K562 (cell line): ENCODE data around the gene CHD3. TPM values are rescaled to one million over a fixed set of nuclear protein-coding genes. Genes with fewer than 3 reads are reported as not detected.

Experiments
- ETS2 ChIP-seq: IDR thresholded peaks from 2 replicates; pipeline ENCODE4 v1.6.1; 2016; ENCODE audit warnings: borderline replicate concordance, missing genetic modification characterization, mild to moderate bottlenecking, moderate library complexity, missing compliant biosample characterization; ENCODE audit not compliant: poor library complexity, severe bottlenecking
- HMG20B ChIP-seq: fragments of 250-450 bp; sonication (Bioruptor Pico); IDR thresholded peaks from 2 replicates; pipeline ENCODE4 v1.5.0; 2021; ENCODE audit warnings: mild to moderate bottlenecking
- HOXB6 ChIP-seq: fragments of 250-450 bp; sonication (Bioruptor Pico); IDR thresholded peaks from 2 replicates; pipeline ENCODE4 v1.5.1; 2022; ENCODE audit warnings: mild to moderate bottlenecking, borderline replicate concordance
- MYBL2 ChIP-seq, 2 experiments: fragments of 450-650 bp in 1 of 2; sonication (generic) in 1 of 2; formaldehyde crosslinking in 1 of 2; IDR thresholded peaks; 2 replicates each; pipeline versions ENCODE4 v1.6.1 to v1.8.1; 2017 to 2022; ENCODE audit warnings: borderline replicate concordance in 1 of 2, inconsistent platforms in 1 of 2, low read depth in 1 of 2, mild to moderate bottlenecking in 1 of 2, missing genetic modification reagents in 1 of 2, moderate library complexity in 1 of 2
- MYNN ChIP-seq, 2 experiments: sonication (generic); formaldehyde crosslinking in 1 of 2; IDR thresholded peaks; 2 replicates each; pipeline versions ENCODE4 v1.5.0 to v1.6.1; 2016 to 2020; ENCODE audit warnings: antibody characterized with exemption in 1 of 2, missing genetic modification reagents in 1 of 2
- NCOA1 ChIP-seq: fragments of 450-650 bp; IDR thresholded peaks from 2 replicates; pipeline ENCODE4 v1.6.1; 2016; ENCODE audit warnings: low read depth
- NCOA2 ChIP-seq, 2 experiments: fragments of 450-650 bp; IDR thresholded peaks; 2 replicates each; pipeline ENCODE4 v1.6.1; 2018; ENCODE audit warnings: mild to moderate bottlenecking in 2 of 2, moderate library complexity in 1 of 2; ENCODE audit not compliant: partially characterized antibody in 2 of 2
- PHB ChIP-seq: fragments of 250-450 bp; sonication (Bioruptor Pico); IDR thresholded peaks from 2 replicates; pipeline ENCODE4 v1.5.0; 2021
- RAD21 ChIP-seq, 2 experiments: fragments of 250-450 bp in 1 of 2; fragments of 450-650 bp in 1 of 2; sonication (Bioruptor Pico) in 1 of 2; formaldehyde crosslinking in 1 of 2; IDR thresholded peaks in 1 of 2; conservative IDR thresholded peaks in 1 of 2; 2 replicates each; pipeline versions ENCODE4 v1.4.0 to v1.8.0; 2020 to 2022; ENCODE audit warnings: mild to moderate bottlenecking in 2 of 2, moderate library complexity in 1 of 2
- RBM14 ChIP-seq: fragments of 200-400 bp; formaldehyde crosslinking; IDR thresholded peaks from 2 replicates; pipeline ENCODE4 v1.6.1; 2018; ENCODE audit warnings: low read depth, mild to moderate bottlenecking, low read length, moderate library complexity, borderline replicate concordance; ENCODE audit not compliant: insufficient read depth
- RERE ChIP-seq: sonication (generic); formaldehyde crosslinking; IDR thresholded peaks from 2 replicates; pipeline ENCODE4 v1.8.0; 2023; ENCODE audit warnings: missing genetic modification reagents, mild to moderate bottlenecking, borderline replicate concordance
- TSHZ1 ChIP-seq: fragments of 250-450 bp; sonication (Bioruptor Pico); IDR thresholded peaks from 2 replicates; pipeline ENCODE4 v1.4.0; 2020; ENCODE audit warnings: mild to moderate bottlenecking, moderate library complexity
- ZNF24 ChIP-seq: fragments of 450-650 bp; IDR thresholded peaks from 2 replicates; pipeline ENCODE4 v1.6.1; 2016
- ZNF79 ChIP-seq: fragments of 250-450 bp; sonication (Bioruptor Pico); IDR thresholded peaks from 2 replicates; pipeline ENCODE4 v1.4.0; 2020; ENCODE audit warnings: low read depth, mild to moderate bottlenecking, moderate library complexity
- polyA plus RNA-seq, 8 experiments: library from polyadenylated mRNA; depleted of rRNA in 4 of 8; stranded (reverse) in 5 of 8; unstranded in 3 of 8; fragments of >200 nt; fragmentation: Nextera tagmentation in 2 of 8; fragmentation: Illumina TruSeq in 1 of 8; extraction: Ambion mirVana in 2 of 8; extraction: Trizol in 1 of 8; gene quantifications; 2 replicates each; pipeline versions ENCODE4 v1.2.1 to v1.2.3, GENCODE V29; 2011 to 2014; ENCODE audit warnings: inconsistent platforms in 1 of 8, missing spikeins in 1 of 8
- total RNA-seq, 7 experiments: library from RNA; depleted of rRNA in 6 of 7; stranded (reverse); fragments of >200 nt in 6 of 7; fragmentation: Illumina TruSeq in 2 of 7; extraction: Trizol in 2 of 7; gene quantifications; 2 replicates each; pipeline versions ENCODE4 v1.2.1 to v1.2.3, GENCODE V29; 2011 to 2021; ENCODE audit warnings: low replicate concordance in 1 of 7
- TF ChIP-seq, protein P1 (sequence below): IDR thresholded peaks from 2 replicates; pipeline ENCODE4 v1.6.1; 2016; ENCODE audit warnings: missing genetic modification characterization, missing compliant biosample characterization
- TF ChIP-seq, protein P2 (sequence below): fragments of 450-650 bp; IDR thresholded peaks from 2 replicates; pipeline ENCODE4 v1.6.1; 2016; ENCODE audit warnings: missing biosample characterization, missing genetic modification characterization

Gene CHD3
- total and polyA plus RNA-seq, 9 of the 15 experiments (the other 6 are each of a cell fraction or from before 2014, with no cell fraction given) = 0.39 to 38.2 (median 21.2) TPM

DNA sequence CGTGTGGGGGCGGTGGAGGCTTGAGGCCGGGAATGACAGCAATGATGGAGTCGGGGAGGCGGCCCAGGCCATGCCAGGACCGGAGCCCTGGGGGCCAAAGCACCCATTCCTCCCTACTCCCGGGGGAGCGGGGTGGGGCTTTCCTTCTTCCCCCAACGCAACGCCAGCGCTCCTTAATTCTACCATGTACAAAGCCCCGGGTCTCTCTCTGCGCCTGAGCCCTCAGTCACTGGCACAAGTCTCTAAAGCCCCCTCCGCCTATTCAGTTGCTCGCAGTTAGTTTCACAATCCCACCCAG is 27.7 kb downstream of the CHD3 start (continued):
- TF ChIP-seq RERE (CRISPR knock-in tag) (no peak), RAD21 (CRISPR knock-in tag; conservative IDR thresholded peaks at IDR 0.05 in 1 of 2, IDR thresholded peaks at IDR 0.05 in 1 of 2) (no peak), TSHZ1 (0 out of 2 replicates have a peak, but pooled peaks have one; percentile 26), NCOA1 (no peak), MYNN (IDR thresholded peaks at IDR 0.05) (no peak), MYNN (CRISPR knock-in tag; IDR thresholded peaks at IDR 0.05) (no peak), ZNF24 (no peak), PHB (no peak), NCOA2 (IDR thresholded peaks at IDR 0.05; ENCODE audit: partially characterized antibody in 2 of 2) (no peak), ETS2 (tag) (no peak), HOXB6 (CRISPR knock-in tag) (no peak), MYBL2 (IDR thresholded peaks at IDR 0.05; ENCODE audit: low read depth) (no peak), MYBL2 (CRISPR knock-in tag; IDR thresholded peaks at IDR 0.05; ENCODE audit: borderline replicate concordance) (no peak), ZNF79 (CRISPR knock-in tag) (no peak), HMG20B (no peak), RBM14 (no peak)
- TF ChIP-seq, protein P1, sequence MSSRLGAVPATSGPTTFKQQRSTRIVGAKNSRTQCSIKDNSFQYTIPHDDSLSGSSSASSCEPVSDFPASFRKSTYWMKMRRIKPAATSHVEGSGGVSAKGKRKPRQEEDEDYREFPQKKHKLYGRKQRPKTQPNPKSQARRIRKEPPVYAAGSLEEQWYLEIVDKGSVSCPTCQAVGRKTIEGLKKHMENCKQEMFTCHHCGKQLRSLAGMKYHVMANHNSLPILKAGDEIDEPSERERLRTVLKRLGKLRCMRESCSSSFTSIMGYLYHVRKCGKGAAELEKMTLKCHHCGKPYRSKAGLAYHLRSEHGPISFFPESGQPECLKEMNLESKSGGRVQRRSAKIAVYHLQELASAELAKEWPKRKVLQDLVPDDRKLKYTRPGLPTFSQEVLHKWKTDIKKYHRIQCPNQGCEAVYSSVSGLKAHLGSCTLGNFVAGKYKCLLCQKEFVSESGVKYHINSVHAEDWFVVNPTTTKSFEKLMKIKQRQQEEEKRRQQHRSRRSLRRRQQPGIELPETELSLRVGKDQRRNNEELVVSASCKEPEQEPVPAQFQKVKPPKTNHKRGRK (tag) = no peak
- TF ChIP-seq, protein P2, sequence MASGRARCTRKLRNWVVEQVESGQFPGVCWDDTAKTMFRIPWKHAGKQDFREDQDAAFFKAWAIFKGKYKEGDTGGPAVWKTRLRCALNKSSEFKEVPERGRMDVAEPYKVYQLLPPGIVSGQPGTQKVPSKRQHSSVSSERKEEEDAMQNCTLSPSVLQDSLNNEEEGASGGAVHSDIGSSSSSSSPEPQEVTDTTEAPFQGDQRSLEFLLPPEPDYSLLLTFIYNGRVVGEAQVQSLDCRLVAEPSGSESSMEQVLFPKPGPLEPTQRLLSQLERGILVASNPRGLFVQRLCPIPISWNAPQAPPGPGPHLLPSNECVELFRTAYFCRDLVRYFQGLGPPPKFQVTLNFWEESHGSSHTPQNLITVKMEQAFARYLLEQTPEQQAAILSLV (tag) = no peak
